NCI-H82 treated with DMSO at 0.1 percent for 48 hours (cell line): ENCODE results near the gene CACTIN.
"Not testable (repeated sequence)": the region's sequence is repeated elsewhere in the genome, so short reads cannot be mapped to it uniquely, and the experiment has no call there.

Experiments
- DNase-seq: peaks from one replicate; lab custom pipeline; 2025; ENCODE audit not compliant: unreplicated experiment; lab: John Stamatoyannopoulos, UW

The CACTIN gene

GRCh38 chr19:3590991-3591659 is 35.5 kb downstream of the CACTIN start:
- DNase-seq, result no peak

DNA sequence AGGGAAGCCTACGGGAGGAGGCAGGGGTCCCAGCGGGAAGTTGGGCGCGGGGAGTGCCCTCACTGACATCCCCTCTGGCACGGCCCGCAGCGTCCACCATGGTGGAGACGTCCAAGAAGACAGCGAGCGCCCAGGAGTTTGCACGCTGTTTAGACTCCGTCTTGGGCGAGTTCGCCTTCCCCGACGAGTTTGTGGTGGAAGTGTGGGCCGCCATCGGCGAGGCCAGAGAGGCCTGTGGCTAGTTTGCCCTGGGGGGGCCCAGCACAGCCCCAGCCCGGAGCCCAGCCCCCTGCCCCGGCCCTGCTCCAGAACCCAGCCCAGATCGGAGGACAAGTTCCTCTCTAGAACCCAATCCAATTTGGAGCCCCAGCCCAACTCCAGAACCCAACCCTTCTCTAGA is 36.6 kb downstream of the CACTIN start:
- DNase-seq, result no peak

- DNase-seq, result no peak
Measured at GRCh38 chr19:3589439-3589838, 37.2 kb downstream of the CACTIN start.

- no peak for DNase-seq
Measured at GRCh38 chr19:3586707-3587346, 39.8 kb downstream of the CACTIN start.

GRCh38 chr19:3586127-3586626 is 40.4 kb downstream of the CACTIN start:
- DNase-seq, result no peak

DNA sequence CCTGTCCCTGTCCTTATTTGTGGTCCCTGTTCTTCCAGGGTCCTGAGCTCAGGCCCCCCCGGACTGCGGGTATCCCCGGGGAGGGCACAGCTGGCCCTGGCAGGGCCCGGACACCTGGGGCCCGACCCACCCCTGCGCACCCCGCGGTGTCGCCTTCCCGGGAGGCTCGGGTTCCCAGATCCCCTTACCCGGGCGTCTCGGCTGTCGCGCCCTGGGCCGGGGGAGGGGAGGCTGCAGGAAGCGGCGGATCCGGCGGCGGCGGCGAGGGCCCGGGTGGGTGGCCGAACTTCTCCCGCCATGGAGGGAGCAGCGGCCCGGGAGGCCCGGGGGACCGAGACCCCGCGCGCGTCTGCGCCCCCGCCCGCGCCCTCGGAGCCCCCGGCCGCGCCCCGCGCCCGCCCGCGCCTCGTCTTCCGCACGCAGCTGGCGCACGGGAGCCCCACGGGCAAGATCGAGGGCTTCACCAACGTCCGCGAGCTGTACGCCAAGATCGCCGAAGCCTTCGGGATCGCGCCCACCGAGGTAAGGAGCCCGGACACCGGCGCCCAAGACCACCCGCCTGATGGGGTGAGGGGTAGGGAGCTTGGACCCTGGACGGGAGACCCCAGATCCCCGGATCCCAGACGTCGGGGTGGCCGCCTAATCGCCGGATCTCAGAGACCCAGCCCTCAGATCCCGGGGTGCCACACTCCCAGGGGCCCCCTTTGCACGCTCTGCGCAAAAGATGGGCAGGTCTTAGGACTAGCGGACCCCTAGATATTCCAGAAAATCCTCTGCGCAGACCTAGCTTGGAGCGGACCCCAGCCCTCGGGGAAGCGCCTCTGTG is 41.1 kb downstream of the CACTIN start, which contains the start of gene GIPC3:
Gene GIPC3, plus strand, starts transcription at position 178 of the 826 bp plus-strand sequence. Its CDS starts 120 bp downstream, at position 298.
- DNase-seq, result no peak

GRCh38 chr19:3584036-3584802 is 42.4 kb downstream of the CACTIN start:
- DNase-seq, result not testable (repeated sequence)

GRCh38 chr19:3581792-3582191 is 44.8 kb downstream of the CACTIN start:
- DNase-seq, result not testable (repeated sequence)

DNA sequence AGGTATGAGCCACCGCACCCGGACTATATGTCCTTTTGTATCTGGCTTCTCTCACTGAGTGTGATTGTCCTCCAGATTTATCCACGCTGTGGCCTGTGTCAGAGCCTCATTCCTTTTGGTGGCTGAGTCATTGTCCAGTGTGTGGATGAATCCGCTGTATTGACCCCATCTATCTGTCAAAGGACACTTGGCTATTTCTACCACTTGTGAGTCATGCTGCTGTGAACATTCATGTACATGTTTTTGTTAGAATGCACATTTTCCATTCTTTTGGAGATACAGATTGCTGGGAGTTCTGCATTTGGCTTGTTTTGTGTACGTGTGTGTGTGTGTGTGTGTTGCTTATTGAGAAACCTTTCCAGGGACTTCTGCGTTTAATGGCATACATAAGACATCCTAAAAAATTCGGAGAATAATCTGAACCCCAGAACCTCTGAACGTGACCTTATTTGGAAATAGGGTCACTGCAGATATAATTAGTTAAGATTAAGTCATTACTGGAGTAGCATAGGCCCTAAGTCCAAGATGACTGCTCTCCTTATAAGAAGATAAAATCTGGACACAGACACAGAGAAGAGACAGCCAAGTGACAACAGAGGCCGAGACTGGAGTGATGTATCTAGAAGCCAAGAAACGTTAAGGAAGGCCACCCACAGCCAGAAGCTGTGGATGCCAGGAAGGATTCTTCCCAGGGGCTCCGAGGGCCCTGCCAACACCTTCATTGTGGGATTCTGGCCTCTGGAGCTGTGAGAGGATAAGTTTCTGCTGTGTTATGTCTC is 46.2 kb downstream of the CACTIN start:
- no peak for DNase-seq

DNA sequence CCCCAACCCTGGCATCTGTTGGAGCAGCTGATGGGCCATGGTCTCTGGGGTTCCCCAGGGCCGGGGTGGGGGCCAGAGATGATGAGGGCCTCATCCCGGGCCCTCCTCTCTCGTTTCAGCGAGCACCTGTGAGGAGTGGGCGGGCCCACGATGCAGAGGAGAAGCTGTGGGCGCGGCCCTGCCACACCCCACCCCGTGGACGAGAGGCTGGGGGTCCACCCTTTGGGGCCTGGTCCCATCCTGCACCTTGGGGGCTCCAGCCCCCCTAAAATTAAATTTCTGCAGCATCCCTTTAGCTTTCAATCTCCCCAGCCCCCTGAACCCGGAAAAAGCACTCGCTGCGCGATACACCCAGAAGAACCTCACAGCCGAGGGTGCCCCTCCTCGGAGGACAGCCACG is 48.2 kb downstream of the CACTIN start:
- DNase-seq, result no peak

DNA sequence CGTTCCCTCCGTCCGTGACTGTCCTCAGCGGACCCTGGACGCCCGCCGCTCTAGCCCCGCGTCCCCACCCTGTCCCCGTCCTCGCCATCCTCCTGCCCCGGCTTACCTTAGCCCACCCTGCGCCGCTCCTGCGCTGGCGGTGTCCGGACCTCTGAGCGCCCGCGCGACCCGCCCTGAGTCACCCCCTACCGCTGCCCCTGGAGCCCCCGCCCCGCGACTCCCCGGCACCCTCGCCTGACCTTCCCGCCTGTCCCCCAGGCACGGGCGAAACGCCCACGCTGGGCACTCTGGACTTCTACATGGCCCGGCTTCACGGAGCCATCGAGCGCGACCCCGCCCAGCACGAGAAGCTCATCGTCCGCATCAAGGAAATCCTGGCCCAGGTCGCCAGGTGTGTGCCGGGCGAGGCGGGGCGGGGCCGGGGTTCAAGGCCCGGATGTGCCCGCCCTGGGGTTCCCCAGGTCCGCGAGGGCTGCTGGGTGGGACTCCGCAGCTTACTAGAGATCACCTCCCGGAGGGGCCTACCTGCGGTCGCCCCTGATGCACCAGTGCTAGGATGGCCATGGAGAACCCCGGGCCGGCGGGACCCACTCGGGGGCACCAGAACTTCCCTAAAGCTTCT is 48.8 kb downstream of the CACTIN start:
- DNase-seq, result no peak

GRCh38 chr19:3576696-3577443 is 49.7 kb downstream of the CACTIN start:
- no peak for DNase-seq

- DNase-seq, result no peak
Measured at GRCh38 chr19:3575949-3576673, 50.5 kb downstream of the CACTIN start.

DNA sequence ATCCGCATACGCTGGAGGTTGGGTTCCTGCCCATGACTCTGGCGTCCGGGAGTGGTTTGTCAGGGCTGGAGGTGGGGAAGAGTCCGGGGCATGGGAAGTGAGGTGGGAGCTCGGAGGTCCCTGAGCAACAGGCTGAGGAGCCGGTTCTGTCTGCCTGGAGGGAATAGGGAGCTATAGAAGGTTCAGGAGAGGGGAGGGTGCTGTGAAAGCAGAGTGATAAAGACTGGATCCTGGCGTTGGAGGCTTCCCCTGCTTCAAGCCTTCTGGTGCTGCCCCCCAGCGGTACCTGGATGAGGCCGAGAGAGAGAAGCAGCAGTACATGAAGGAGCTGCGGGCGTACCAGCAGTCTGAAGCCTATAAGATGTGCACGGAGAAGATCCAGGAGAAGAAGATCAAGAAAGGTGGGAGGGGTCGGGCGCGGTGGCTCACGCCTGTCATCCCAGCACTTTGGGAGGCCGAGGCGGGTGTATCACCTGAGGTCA is 51.3 kb downstream of the CACTIN start:
- no peak for DNase-seq

DNA sequence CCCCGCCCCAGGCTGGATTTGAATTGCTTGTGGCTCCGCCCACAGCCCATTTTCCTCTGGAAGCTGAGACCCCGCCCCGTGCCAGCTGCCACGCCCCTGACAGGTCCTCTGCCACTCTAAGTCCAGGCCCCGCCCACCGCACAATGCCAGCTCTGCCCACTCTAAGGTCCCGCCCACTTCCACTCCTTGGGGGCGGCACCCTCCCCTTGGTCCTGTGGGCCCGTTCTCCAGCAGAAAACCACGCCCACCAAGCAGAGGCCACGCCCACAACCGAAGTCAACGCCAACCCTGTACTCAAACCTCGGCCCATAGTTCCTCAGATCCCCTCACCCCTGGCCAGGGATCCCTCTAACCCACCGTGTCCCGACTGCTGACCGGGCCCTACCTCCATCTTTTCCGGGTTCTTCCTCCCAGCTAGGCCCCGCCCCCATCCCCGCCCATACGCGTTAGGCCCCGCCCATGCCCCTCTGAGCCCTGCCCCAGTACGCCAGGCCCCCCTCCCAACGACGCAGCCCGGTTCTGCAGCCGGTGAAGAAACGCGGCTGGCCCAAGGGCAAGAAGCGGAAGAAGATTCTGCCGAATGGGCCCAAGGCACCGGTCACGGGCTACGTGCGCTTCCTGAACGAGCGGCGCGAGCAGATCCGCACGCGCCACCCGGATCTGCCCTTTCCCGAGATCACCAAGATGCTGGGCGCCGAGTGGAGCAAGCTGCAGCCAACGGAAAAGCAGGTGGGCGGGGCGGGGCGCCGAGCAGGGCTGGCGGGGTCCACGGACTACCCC is 52.5 kb downstream of the CACTIN start:
- DNase-seq, result peak; percentile 61

DNA sequence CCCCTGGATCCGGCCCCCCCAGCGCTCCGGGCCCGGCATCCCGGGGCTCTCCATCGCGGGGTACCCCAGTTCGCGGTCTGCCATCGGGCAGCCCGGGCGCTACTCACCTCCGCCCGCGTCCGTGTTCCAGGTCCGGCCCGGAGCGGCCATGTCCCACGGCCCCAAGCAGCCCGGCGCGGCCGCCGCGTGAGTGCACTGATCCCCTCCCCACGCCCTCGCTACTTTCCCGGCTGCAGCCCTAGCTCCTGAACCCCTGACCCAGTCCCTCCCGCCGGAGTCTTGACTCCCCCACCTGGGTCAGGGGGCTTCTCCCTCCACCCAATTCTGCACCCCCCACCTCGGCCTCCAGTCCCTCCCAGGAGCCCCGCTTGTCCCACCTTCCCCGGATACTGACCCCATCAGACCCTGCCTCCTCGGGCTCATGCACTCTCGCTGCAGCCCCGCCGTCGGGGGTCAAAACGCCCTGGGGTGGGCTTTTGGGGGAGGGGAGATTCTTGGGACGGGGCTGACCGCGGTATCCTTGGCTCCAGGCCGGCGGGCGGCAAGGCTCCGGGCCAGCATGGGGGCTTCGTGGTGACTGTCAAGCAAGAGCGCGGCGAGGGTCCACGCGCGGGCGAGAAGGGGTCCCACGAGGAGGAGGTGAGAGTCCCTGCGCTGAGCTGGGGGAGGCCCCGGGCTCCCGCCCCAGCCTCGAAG is 53.3 kb downstream of the CACTIN start:
- DNase-seq, result no peak

DNA sequence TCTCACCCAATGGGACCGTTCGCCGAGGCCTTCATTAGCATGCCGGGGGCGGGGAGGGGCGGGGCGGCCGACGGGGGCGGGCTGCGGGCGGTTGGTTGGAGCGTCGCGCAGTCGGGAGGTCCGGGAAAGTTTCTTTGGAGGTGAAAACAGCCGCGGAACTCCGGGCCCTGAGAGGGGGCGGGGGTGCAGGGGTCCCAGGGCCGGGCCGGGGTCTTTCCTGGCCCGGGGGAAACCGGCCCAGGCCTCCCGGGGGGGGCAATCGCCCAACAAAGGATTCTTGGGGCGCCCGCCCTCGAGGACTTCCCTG is 53.8 kb downstream of the CACTIN start, which contains the start of gene HMG20B:
Gene HMG20B, plus strand, starts transcription at position 90 of the 307 bp plus-strand sequence. CDS start 366 bp downstream, outside the sequence.
- no peak for DNase-seq
